ENCODE measurements around the gene PAX2. TPM values are rescaled to one million over a fixed set of nuclear protein-coding genes. Genes with fewer than 3 reads are reported as not detected.

The PAX2 gene
- polyA plus RNA-seq, 5 donors = 0.15 to 0.64 TPM; not detected in 3

- DNase-seq = no peak
Measured at GRCh38 chr10:100838986-100839385, 93.6 kb downstream of the PAX2 start.

GRCh38 chr10:100841528-100841927 lies 96.1 kb downstream of the PAX2 start:
- no peak for DNase-seq

GRCh38 chr10:100847440-100847839 lies 102.1 kb downstream of the PAX2 start:
- DNase-seq = no peak

- DNase-seq = no peak
Measured at GRCh38 chr10:100848770-100849169, 103.4 kb downstream of the PAX2 start.

- DNase-seq = no peak
Measured at GRCh38 chr10:100858261-100858660, 112.9 kb downstream of the PAX2 start.

- DNase-seq = no peak
Measured at GRCh38 chr10:100858747-100859483, 113.5 kb downstream of the PAX2 start.

GRCh38 chr10:100859484-100859763 lies 114.0 kb downstream of the PAX2 start:
- no peak for DNase-seq

GRCh38 chr10:100863433-100863832 lies 118.1 kb downstream of the PAX2 start:
- DNase-seq = no peak

- DNase-seq = no peak
Measured at GRCh38 chr10:100864036-100864885, 118.9 kb downstream of the PAX2 start.

GRCh38 chr10:100864978-100865377 lies 119.6 kb downstream of the PAX2 start:
- no peak for DNase-seq

- DNase-seq = no peak
Measured at GRCh38 chr10:100866010-100866409, 120.6 kb downstream of the PAX2 start.

- no peak for DNase-seq
Measured at GRCh38 chr10:100866575-100867098, 121.3 kb downstream of the PAX2 start.

- DNase-seq = no peak
Measured at GRCh38 chr10:100867261-100867963, 122.0 kb downstream of the PAX2 start.

GRCh38 chr10:100868382-100868781 lies 123.0 kb downstream of the PAX2 start:
- DNase-seq = no peak

GRCh38 chr10:100869399-100869798 lies 124.0 kb downstream of the PAX2 start:
- no peak for DNase-seq

- no peak for DNase-seq
Measured at GRCh38 chr10:100872034-100872791, 126.8 kb downstream of the PAX2 start.

- DNase-seq = no peak
Measured at GRCh38 chr10:100873146-100873826, 127.9 kb downstream of the PAX2 start.

- no peak for DNase-seq
Measured at GRCh38 chr10:100873827-100874326, 128.5 kb downstream of the PAX2 start.

- DNase-seq = no peak
Measured at GRCh38 chr10:100874702-100875483, 129.5 kb downstream of the PAX2 start.
